KMS-11 (cell line): ENCODE results near the gene TLR6.
"Not testable (repeated sequence)": the region's sequence is repeated elsewhere in the genome, so short reads cannot be mapped to it uniquely, and the experiment has no call there.

Source experiments
- H2AFZ ChIP-seq: fragments of 200-600 bp; sonication (generic); 2 replicates; pipeline ENCODE4 v1.6.1; 2016; ENCODE audit warnings: antibody characterized with exemption, mixed run types, low read depth
- H3K27ac ChIP-seq: fragments of 200-600 bp; sonication (generic); 2 replicates; pipeline ENCODE4 v1.6.1; 2016; ENCODE audit warnings: mild to moderate bottlenecking, mixed run types
- H3K27me3 ChIP-seq: fragments of 200-600 bp; sonication (generic); 2 replicates; pipeline ENCODE4 v1.6.1; 2017; ENCODE audit warnings: mild to moderate bottlenecking, low read depth, mixed run types, moderate library complexity; ENCODE audit not compliant: insufficient read depth
- H3K36me3 ChIP-seq: fragments of 200-600 bp; sonication (generic); 2 replicates; pipeline ENCODE4 v1.6.1; 2017; ENCODE audit warnings: mild to moderate bottlenecking, mixed run types; ENCODE audit not compliant: insufficient read depth
- H3K4me1 ChIP-seq: fragments of 200-600 bp; sonication (generic); 2 replicates; pipeline ENCODE4 v1.6.1; 2016; ENCODE audit warnings: mild to moderate bottlenecking, low read depth, mixed run types; ENCODE audit not compliant: poor library complexity, severe bottlenecking
- H3K4me2 ChIP-seq: fragments of 200-600 bp; sonication (generic); 2 replicates; pipeline ENCODE4 v1.7.0; 2016; ENCODE audit warnings: mild to moderate bottlenecking, mixed run types
- H3K4me3 ChIP-seq: fragments of 200-600 bp; sonication (generic); IDR thresholded peaks from 2 replicates; pipeline ENCODE4 v1.6.1; 2017; ENCODE audit warnings: low read depth, low read length, mixed read lengths; ENCODE audit not compliant: insufficient read depth
- H3K79me2 ChIP-seq: fragments of 200-600 bp; sonication (generic); 2 replicates; pipeline ENCODE4 v1.6.1; 2016; ENCODE audit warnings: low read depth, mixed run types; ENCODE audit not compliant: insufficient read depth
- H3K9ac ChIP-seq: fragments of 200-600 bp; sonication (generic); 2 replicates; pipeline ENCODE4 v1.6.1; 2016; ENCODE audit warnings: mild to moderate bottlenecking, mixed run types
- H4K20me1 ChIP-seq: fragments of 200-600 bp; sonication (generic); 2 replicates; pipeline ENCODE4 v1.6.1; 2016; ENCODE audit warnings: mild to moderate bottlenecking, mixed run types; ENCODE audit not compliant: insufficient read depth
- CTCF ChIP-seq: fragments of 200-600 bp; sonication (generic); conservative IDR thresholded peaks from 2 replicates; pipeline ENCODE4 v1.6.1; 2017; ENCODE audit warnings: low read depth, mild to moderate bottlenecking, antibody characterized with exemption, low read length, moderate library complexity, mixed read lengths

TLR6 gene

GRCh38 chr4:38815885-38816782 is 40.5 kb downstream of the TLR6 start:
- H3K79me2 ChIP-seq, result no peaks in the 10 kb centered on the region
- no peak overlapping the region for H3K4me3 ChIP-seq
- H3K9ac ChIP-seq, result no peak overlapping the region
- TF ChIP-seq CTCF, result no peak
- no peak overlapping the region for H3K4me2 ChIP-seq
- no peak overlapping the region for H2AFZ ChIP-seq
- H3K4me1 ChIP-seq, result peaks cover 8% of the 10 kb centered on the region
- H3K27me3 ChIP-seq, result no peaks in the 10 kb centered on the region
- H3K27ac ChIP-seq, result no peak overlapping the region
- H3K36me3 ChIP-seq, result no peaks in the 10 kb centered on the region
- no peaks in the 10 kb centered on the region for H4K20me1 ChIP-seq

- Histone ChIP-seq H3K4me3 (no peak overlapping the region), H3K27ac (no peak overlapping the region), H3K4me1 (peaks cover 2% of the 10 kb centered on the region), H4K20me1 (no peaks in the 10 kb centered on the region), H3K27me3 (no peaks in the 10 kb centered on the region), H3K4me2 (no peak overlapping the region), H3K79me2 (no peaks in the 10 kb centered on the region), H3K36me3 (no peaks in the 10 kb centered on the region), H3K9ac (no peak overlapping the region), H2AFZ (no peak overlapping the region)
- TF ChIP-seq CTCF, result no peak
Measured at GRCh38 chr4:38814386-38814785, 42.2 kb downstream of the TLR6 start.

GRCh38 chr4:38811297-38811696 is 45.3 kb downstream of the TLR6 start:
- H2AFZ ChIP-seq, result no peak overlapping the region
- H3K79me2 ChIP-seq, result no peaks in the 10 kb centered on the region
- no peaks in the 10 kb centered on the region for H3K36me3 ChIP-seq
- H3K4me1 ChIP-seq, result no peaks in the 10 kb centered on the region
- H3K9ac ChIP-seq, result no peak overlapping the region
- H4K20me1 ChIP-seq, result no peaks in the 10 kb centered on the region
- no peak overlapping the region for H3K4me2 ChIP-seq
- H3K27me3 ChIP-seq, result no peaks in the 10 kb centered on the region
- no peak overlapping the region for H3K4me3 ChIP-seq
- no peak overlapping the region for H3K27ac ChIP-seq
- no peak for TF ChIP-seq CTCF

- not testable (repeated sequence) for H3K4me2 ChIP-seq, H4K20me1 ChIP-seq, H2AFZ ChIP-seq, H3K36me3 ChIP-seq, H3K79me2 ChIP-seq, H3K9ac ChIP-seq, H3K27ac ChIP-seq, H3K27me3 ChIP-seq, H3K4me3 ChIP-seq
- H3K4me1 ChIP-seq, result peaks cover 30% of the 10 kb centered on the region
Measured at GRCh38 chr4:38807462-38807861, 49.2 kb downstream of the TLR6 start.

GRCh38 chr4:38806251-38806650 is 50.4 kb downstream of the TLR6 start:
- peaks cover 30% of the 10 kb centered on the region for H3K4me1 ChIP-seq
- not testable (repeated sequence) for H2AFZ ChIP-seq, H3K4me3 ChIP-seq, H3K79me2 ChIP-seq, H3K27ac ChIP-seq, H3K27me3 ChIP-seq, H3K36me3 ChIP-seq, H3K9ac ChIP-seq, H4K20me1 ChIP-seq
- H3K4me2 ChIP-seq, result peak overlapping the region; percentile 78; the same call in 1 of the 2 replicates
